ENCODE results near the gene FYB1. TPM values are rescaled to one million over a fixed set of nuclear protein-coding genes. Genes with fewer than 3 reads are reported as not detected.

FYB1 gene
- total RNA-seq, 1 experiment from 2014 or later, result 10.5 TPM

DNA sequence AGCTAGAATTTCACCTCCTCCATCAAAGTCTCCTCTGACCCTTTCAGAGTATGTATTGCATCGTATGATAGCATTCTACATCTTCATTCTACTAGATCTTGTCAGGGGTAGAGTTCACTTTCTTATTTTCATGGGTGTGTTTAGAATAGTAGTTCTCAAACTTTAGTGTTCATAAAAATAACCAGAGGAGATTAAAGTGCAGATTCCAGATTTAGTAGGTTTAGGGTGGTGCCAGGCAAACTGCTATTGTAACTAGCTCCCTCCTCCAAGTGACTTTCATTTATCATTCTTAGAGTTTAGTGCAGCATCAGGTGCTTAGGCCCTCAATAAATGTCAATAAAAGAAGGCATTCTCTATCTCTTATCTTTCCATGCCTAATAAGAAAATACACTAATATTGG is 7.2 kb upstream of the FYB1 start:
- intact Hi-C loops (cut with micrococcal nuclease; ENCODE audit: unreplicated experiment), result loop anchor here (10.0 kb wide), 1 partner anchor 382 kb away; the partner anchor contains the start of gene OSMR
- no peaks in the 10 kb centered on the region for H3K9me2 ChIP-seq (ENCODE audit: insufficient read depth)
- H3K4me3 ChIP-seq, result no peak overlapping the region
- no peak overlapping the region for H2AFZ ChIP-seq
- DNase-seq, result no peak
- H3K4me2 ChIP-seq, result no peak overlapping the region
- H3K36me3 ChIP-seq (ENCODE audit: low read depth), result no peaks in the 10 kb centered on the region
- no peaks in the 10 kb centered on the region for H3K27me3 ChIP-seq (ENCODE audit: insufficient read depth, low read depth)
- H3K79me2 ChIP-seq (ENCODE audit: low read depth), result no peaks in the 10 kb centered on the region
- no peaks in the 10 kb centered on the region for H3K9me3 ChIP-seq (ENCODE audit: insufficient read depth, low read depth)
- no peaks in the 10 kb centered on the region for H4K20me1 ChIP-seq (ENCODE audit: insufficient read depth)
- H3K4me1 ChIP-seq (replicated peaks; ENCODE audit: insufficient read depth), result peaks cover 27% of the 10 kb centered on the region
- H3F3A ChIP-seq (ENCODE audit: insufficient read depth, low read depth), result peaks cover 5% of the 10 kb centered on the region; the same call in 1 of the 2 replicates
- H3K27ac ChIP-seq, result no peak overlapping the region
- ChIA-PET POLR2A (ENCODE audit: unreplicated experiment) (no interaction called here), CTCF (interaction anchor here (0.6 kb wide), 1 partner anchor 18 kb away, joined by 3 read pairs; no protein-coding TSS in a partner anchor)
- no TSS peak for BruUV-seq (replicated peaks)
- TF ChIP-seq, protein P1, sequence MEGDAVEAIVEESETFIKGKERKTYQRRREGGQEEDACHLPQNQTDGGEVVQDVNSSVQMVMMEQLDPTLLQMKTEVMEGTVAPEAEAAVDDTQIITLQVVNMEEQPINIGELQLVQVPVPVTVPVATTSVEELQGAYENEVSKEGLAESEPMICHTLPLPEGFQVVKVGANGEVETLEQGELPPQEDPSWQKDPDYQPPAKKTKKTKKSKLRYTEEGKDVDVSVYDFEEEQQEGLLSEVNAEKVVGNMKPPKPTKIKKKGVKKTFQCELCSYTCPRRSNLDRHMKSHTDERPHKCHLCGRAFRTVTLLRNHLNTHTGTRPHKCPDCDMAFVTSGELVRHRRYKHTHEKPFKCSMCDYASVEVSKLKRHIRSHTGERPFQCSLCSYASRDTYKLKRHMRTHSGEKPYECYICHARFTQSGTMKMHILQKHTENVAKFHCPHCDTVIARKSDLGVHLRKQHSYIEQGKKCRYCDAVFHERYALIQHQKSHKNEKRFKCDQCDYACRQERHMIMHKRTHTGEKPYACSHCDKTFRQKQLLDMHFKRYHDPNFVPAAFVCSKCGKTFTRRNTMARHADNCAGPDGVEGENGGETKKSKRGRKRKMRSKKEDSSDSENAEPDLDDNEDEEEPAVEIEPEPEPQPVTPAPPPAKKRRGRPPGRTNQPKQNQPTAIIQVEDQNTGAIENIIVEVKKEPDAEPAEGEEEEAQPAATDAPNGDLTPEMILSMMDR (conservative IDR thresholded peaks at IDR 0.05), result no peak
- no peak for TF ChIP-seq EZH2 (IDR thresholded peaks at IDR 0.05; ENCODE audit: low read depth)

DNA sequence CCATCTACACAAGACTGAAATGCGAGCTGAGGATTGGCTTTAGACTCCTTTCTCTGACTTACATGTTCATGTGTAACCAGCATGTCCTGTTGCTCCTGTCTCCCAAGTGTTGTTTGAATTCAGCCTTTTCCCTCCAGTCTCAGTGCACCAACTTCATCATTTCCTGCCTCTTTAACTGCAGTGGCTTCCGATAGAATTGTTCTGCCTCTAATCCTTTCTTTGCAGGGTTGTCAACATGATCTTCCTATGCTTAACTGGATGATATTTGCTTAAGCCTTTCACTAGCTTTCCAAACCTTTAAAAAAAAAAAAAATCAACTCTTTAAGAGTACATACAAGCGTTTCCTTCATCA is 6.7 kb upstream of the FYB1 start:
- no peak for DNase-seq
- Histone ChIP-seq H3K4me2 (no peak overlapping the region), H4K20me1 (ENCODE audit: insufficient read depth) (no peaks in the 10 kb centered on the region), H3K4me3 (no peak overlapping the region), H3K27me3 (ENCODE audit: insufficient read depth, low read depth) (no peaks in the 10 kb centered on the region), H2AFZ (no peak overlapping the region), H3F3A (ENCODE audit: insufficient read depth, low read depth) (peaks cover under 1% of the 10 kb centered on the region; the same call in 1 of the 2 replicates), H3K36me3 (ENCODE audit: low read depth) (no peaks in the 10 kb centered on the region), H3K79me2 (ENCODE audit: low read depth) (no peaks in the 10 kb centered on the region), H3K4me1 (replicated peaks; ENCODE audit: insufficient read depth) (peaks cover 22% of the 10 kb centered on the region), H3K9me2 (ENCODE audit: insufficient read depth) (no peaks in the 10 kb centered on the region), H3K9me3 (ENCODE audit: insufficient read depth, low read depth) (no peaks in the 10 kb centered on the region), H3K27ac (no peak overlapping the region)
- POLR2A ChIA-PET (ENCODE audit: unreplicated experiment), result no interaction called here
- BruUV-seq (replicated peaks), result no TSS peak
- intact Hi-C loops (cut with micrococcal nuclease; ENCODE audit: unreplicated experiment), result loop anchor here (10.0 kb wide), 1 partner anchor 381 kb away; the partner anchor contains the start of gene OSMR
- CTCF ChIA-PET, result interaction anchor here (0.6 kb wide), 1 partner anchor 17 kb away, joined by 3 read pairs; no protein-coding TSS in a partner anchor
- TF ChIP-seq, protein P1 (conservative IDR thresholded peaks at IDR 0.05), result no peak
- TF ChIP-seq EZH2 (IDR thresholded peaks at IDR 0.05; ENCODE audit: low read depth), result no peak

DNA sequence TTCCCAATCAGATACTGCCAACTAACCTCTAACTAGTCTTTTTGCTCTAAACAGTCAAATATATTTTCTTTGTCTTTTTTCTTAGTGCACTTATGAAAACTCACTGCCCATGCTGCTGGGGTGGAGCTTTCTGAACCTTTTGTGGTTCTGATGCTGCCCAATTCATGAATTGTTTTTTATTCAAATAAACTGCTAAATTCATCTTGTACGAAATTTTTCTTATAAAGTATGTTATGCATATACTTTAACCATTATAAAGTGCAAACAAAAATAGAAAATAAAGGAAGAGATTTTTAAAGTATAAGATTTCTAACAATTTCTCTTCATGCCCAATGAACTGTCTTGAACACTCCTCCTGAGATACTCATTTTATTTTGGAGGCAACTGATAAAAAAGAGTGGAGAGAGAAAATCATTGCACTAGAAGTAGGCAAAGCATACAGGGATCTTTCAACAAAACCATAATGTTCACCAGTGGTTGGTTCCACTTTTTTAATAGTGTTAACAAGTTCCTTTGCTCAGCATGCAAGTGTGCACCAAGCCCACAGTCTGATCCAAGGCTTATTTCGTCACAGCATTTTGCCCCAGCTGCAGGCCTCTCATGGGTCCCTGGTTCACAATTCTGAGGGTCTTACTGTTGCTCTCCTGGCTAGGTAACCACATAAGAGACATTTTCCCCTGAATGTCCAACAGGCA is 6.2 kb upstream of the FYB1 start:
- H3K4me3 ChIP-seq, result no peak overlapping the region
- H3K79me2 ChIP-seq (ENCODE audit: low read depth), result no peaks in the 10 kb centered on the region
- intact Hi-C loops (cut with micrococcal nuclease; ENCODE audit: unreplicated experiment), result loop anchor here (10.0 kb wide), 1 partner anchor 381 kb away; the partner anchor contains the start of gene OSMR
- CTCF ChIA-PET, result no interaction called here
- BruUV-seq (replicated peaks), result no TSS peak
- H3K27me3 ChIP-seq (ENCODE audit: insufficient read depth, low read depth), result no peaks in the 10 kb centered on the region
- no peaks in the 10 kb centered on the region for H3K36me3 ChIP-seq (ENCODE audit: low read depth)
- no peak overlapping the region for H3K27ac ChIP-seq
- TF ChIP-seq, protein P1 (conservative IDR thresholded peaks at IDR 0.05), result no peak
- no peak for TF ChIP-seq EZH2 (IDR thresholded peaks at IDR 0.05; ENCODE audit: low read depth)
- no peaks in the 10 kb centered on the region for H3F3A ChIP-seq (ENCODE audit: insufficient read depth, low read depth)
- no peak for DNase-seq
- POLR2A ChIA-PET (ENCODE audit: unreplicated experiment), result no interaction called here
- H3K9me3 ChIP-seq (ENCODE audit: insufficient read depth, low read depth), result no peaks in the 10 kb centered on the region
- no peak overlapping the region for H3K4me2 ChIP-seq
- no peak overlapping the region for H2AFZ ChIP-seq
- H3K4me1 ChIP-seq (replicated peaks; ENCODE audit: insufficient read depth), result peaks cover 22% of the 10 kb centered on the region; the same call in 1 of the 2 replicates
- H3K9me2 ChIP-seq (ENCODE audit: insufficient read depth), result no peaks in the 10 kb centered on the region
- H4K20me1 ChIP-seq (ENCODE audit: insufficient read depth), result no peaks in the 10 kb centered on the region
